SK-N-SH treated with all-trans-retinoic acid at 6 μM for 48 hours (cell line): ENCODE data around the gene PACSIN3.

ENCODE experiments used
- BACH2 ChIP-seq: fragments of 250-450 bp; sonication (Bioruptor Pico); IDR thresholded peaks from 2 replicates; pipeline ENCODE4 v1.9.0; 2021; ENCODE audit warnings: mild to moderate bottlenecking, borderline replicate concordance
- ESRRG ChIP-seq: fragments of 250-450 bp; sonication (Bioruptor Pico); IDR thresholded peaks from 2 replicates; pipeline ENCODE4 v1.6.1; 2021; ENCODE audit warnings: mild to moderate bottlenecking
- GLIS3 ChIP-seq: fragments of 250-450 bp; sonication (Bioruptor Pico); IDR thresholded peaks from 2 replicates; pipeline ENCODE4 v1.5.0; 2020; ENCODE audit warnings: mild to moderate bottlenecking, moderate library complexity
- ISL1 ChIP-seq: fragments of 250-450 bp; sonication (Bioruptor Pico); IDR thresholded peaks from 2 replicates; pipeline ENCODE4 v2.1.2; 2022; ENCODE audit warnings: mild to moderate bottlenecking, moderate library complexity
- PPARA ChIP-seq: fragments of 250-450 bp; sonication (Bioruptor Pico); IDR thresholded peaks from 2 replicates; pipeline ENCODE4 v1.5.0; 2020; ENCODE audit warnings: mild to moderate bottlenecking, borderline replicate concordance
- RARB ChIP-seq: fragments of 250-450 bp; sonication (Bioruptor Pico); IDR thresholded peaks from 2 replicates; pipeline ENCODE4 v1.8.0; 2021; ENCODE audit warnings: mild to moderate bottlenecking, moderate library complexity
- SNAI2 ChIP-seq: fragments of 250-450 bp; sonication (Bioruptor Pico); IDR thresholded peaks from 2 replicates; pipeline ENCODE4 v1.5.0; 2020; ENCODE audit warnings: mild to moderate bottlenecking, moderate library complexity
- TCF4 ChIP-seq: fragments of 250-450 bp; sonication (Bioruptor Pico); IDR thresholded peaks from 2 replicates; pipeline ENCODE4 v1.8.0; 2021; ENCODE audit warnings: mild to moderate bottlenecking, moderate library complexity, borderline replicate concordance
- TOX ChIP-seq: fragments of 250-450 bp; sonication (Bioruptor Pico); IDR thresholded peaks from 2 replicates; pipeline ENCODE4 v1.8.0; 2021; ENCODE audit warnings: mild to moderate bottlenecking, moderate library complexity, borderline replicate concordance
- ZC3H10 ChIP-seq: fragments of 250-450 bp; sonication (Bioruptor Pico); IDR thresholded peaks from 2 replicates; pipeline ENCODE4 v1.5.1; 2021; ENCODE audit warnings: mild to moderate bottlenecking, moderate library complexity
- ZNF565 ChIP-seq: fragments of 450-650 bp; formaldehyde crosslinking; conservative IDR thresholded peaks from 2 replicates; pipeline ENCODE4 v1.5.0; 2020; ENCODE audit warnings: low read depth, mild to moderate bottlenecking, moderate library complexity
- ZNF70 ChIP-seq: fragments of 450-650 bp; formaldehyde crosslinking; IDR thresholded peaks from 2 replicates; pipeline ENCODE4 v1.5.0; 2020; ENCODE audit warnings: mild to moderate bottlenecking, moderate library complexity
- TF ChIP-seq, protein P1 (sequence below): fragments of 250-450 bp; sonication (Bioruptor Pico); IDR thresholded peaks from 2 replicates; pipeline ENCODE4 v1.8.0; 2020; ENCODE audit warnings: mild to moderate bottlenecking, moderate library complexity, borderline replicate concordance
- TF ChIP-seq, protein P2 (sequence below): fragments of 250-450 bp; sonication (Bioruptor Pico); IDR thresholded peaks from 2 replicates; pipeline ENCODE4 v1.5.1; 2020; ENCODE audit warnings: low read depth, mild to moderate bottlenecking, moderate library complexity

DNA sequence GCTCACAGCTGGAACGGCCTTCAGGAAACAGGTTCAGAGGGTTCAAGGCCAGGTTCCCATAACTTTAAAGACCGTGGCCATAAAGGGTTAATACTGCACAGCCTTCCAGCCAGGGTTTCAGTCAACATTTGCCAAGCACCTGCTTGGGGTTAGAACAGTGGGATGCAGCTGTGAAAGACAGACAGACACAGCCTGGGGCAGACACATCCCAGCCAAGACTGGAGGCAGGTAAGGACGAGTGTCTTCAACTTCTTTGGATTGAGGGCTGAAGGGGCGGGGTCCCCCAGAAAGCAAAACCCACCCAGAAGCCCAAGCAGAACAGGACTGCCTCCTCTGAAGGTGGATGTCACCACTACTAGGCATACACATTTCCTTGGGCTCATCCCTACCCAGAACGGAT, 23.8 kb downstream of the PACSIN3 start:
- TF ChIP-seq, protein P1, sequence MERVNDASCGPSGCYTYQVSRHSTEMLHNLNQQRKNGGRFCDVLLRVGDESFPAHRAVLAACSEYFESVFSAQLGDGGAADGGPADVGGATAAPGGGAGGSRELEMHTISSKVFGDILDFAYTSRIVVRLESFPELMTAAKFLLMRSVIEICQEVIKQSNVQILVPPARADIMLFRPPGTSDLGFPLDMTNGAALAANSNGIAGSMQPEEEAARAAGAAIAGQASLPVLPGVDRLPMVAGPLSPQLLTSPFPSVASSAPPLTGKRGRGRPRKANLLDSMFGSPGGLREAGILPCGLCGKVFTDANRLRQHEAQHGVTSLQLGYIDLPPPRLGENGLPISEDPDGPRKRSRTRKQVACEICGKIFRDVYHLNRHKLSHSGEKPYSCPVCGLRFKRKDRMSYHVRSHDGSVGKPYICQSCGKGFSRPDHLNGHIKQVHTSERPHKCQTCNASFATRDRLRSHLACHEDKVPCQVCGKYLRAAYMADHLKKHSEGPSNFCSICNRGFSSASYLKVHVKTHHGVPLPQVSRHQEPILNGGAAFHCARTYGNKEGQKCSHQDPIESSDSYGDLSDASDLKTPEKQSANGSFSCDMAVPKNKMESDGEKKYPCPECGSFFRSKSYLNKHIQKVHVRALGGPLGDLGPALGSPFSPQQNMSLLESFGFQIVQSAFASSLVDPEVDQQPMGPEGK (CRISPR knock-in tag), result no peak
- TF ChIP-seq ZC3H10 (CRISPR knock-in tag) (no peak), GLIS3 (CRISPR knock-in tag) (no peak), BACH2 (CRISPR knock-in tag) (no peak), SNAI2 (CRISPR knock-in tag) (no peak), TOX (CRISPR knock-in tag) (no peak), ISL1 (CRISPR knock-in tag) (no peak), PPARA (CRISPR knock-in tag) (no peak), ZNF70 (CRISPR knock-in tag) (no peak), TCF4 (CRISPR knock-in tag) (no peak), ESRRG (no peak), ZNF565 (CRISPR knock-in tag) (no peak), RARB (CRISPR knock-in tag) (no peak)
- TF ChIP-seq, protein P2, sequence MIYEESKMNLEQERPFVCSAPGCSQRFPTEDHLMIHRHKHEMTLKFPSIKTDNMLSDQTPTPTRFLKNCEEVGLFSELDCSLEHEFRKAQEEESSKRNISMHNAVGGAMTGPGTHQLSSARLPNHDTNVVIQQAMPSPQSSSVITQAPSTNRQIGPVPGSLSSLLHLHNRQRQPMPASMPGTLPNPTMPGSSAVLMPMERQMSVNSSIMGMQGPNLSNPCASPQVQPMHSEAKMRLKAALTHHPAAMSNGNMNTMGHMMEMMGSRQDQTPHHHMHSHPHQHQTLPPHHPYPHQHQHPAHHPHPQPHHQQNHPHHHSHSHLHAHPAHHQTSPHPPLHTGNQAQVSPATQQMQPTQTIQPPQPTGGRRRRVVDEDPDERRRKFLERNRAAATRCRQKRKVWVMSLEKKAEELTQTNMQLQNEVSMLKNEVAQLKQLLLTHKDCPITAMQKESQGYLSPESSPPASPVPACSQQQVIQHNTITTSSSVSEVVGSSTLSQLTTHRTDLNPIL (CRISPR knock-in tag), result no peak
